ENCODE results near the gene OR5B12. TPM values are rescaled to one million over a fixed set of nuclear protein-coding genes. Genes with fewer than 3 reads are reported as not detected.

The OR5B12 gene
- total and polyA plus RNA-seq, 9 of the 15 experiments (the other 6 are each of a cell fraction or from before 2014, with no cell fraction given), result 0.20 TPM; not detected in 8

DNA sequence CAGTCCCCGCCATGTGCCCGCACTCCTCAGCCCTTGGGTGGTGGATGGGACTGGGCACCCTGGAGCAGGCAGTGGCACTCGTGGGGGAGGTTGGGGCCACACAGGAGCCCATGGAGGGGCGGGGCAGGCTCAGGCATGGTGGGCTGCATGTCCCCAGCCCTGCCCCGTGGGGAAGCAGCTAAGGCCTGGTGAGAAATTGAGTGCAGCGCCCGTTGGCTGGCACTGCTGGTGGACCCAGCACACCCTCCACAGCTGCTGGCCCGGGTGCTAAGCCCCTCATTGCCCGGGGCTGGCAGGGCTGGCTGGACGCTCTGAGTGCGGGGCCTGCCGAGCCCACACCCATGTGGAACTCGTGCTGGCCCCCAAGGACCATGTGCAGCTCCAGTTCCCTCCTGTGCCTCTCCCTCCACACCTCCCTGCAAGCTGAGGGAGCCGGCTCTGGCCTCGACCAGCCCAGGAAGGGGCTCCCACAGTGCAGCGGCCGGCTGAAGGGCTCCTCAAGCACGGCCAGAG lies 51.4 kb downstream of the OR5B12 start:
- ATAC-seq, result no peak
- H2AFZ ChIP-seq (ENCODE audit: low read depth, low read length), result no peak overlapping the region
- H3K4me3 ChIP-seq, result no peak overlapping the region
- in situ Hi-C loops (cut with MboI) (no loop called here), intact Hi-C loops (cut with micrococcal nuclease) (no loop called here)
- H4K20me1 ChIP-seq (replicated peaks; ENCODE audit: control insufficient read depth, insufficient read depth, low read length), result no peaks in the 10 kb centered on the region
- no peaks in the 10 kb centered on the region for H3K4me1 ChIP-seq (replicated peaks in 1 of 2; ENCODE audit: control insufficient read depth in 2 of 2, insufficient read depth in 2 of 2, low read length in 2 of 2)
- BruUV-seq (replicated peaks), result no TSS peak
- FAIRE-seq, result no peak
- WGBS (ENCODE audit: insufficient coverage, low coverage, missing lambda C conversion rate), result 0% methylated on average over 14 of the region's 18 CpGs
- no peak for TF ChIP-seq SETDB1 (IDR thresholded peaks at IDR 0.05; ENCODE audit: low read length)
- TF ChIP-seq FOXJ2 (tag; IDR thresholded peaks at IDR 0.05), result no peak
- TF ChIP-seq JUNB (CRISPR knock-in tag; conservative IDR thresholded peaks at IDR 0.05), result no peak
- TF ChIP-seq SUPT5H (IDR thresholded peaks at IDR 0.05), result no peak
- no peak for TF ChIP-seq SIRT6 (IDR thresholded peaks at IDR 0.05; ENCODE audit: low read depth, low read length)
- no peaks in the 10 kb centered on the region for H3K36me3 ChIP-seq (ENCODE audit: control insufficient read depth, insufficient read depth, low read length)
- H3K9me3 ChIP-seq (replicated peaks; ENCODE audit: control insufficient read depth, insufficient read depth, low read depth, low read length), result no peaks in the 10 kb centered on the region
- no peaks in the 10 kb centered on the region for H3K27me3 ChIP-seq (ENCODE audit: control insufficient read depth in 2 of 2, insufficient read depth in 2 of 2, low read length in 2 of 2)
- ChIA-PET POLR2A (no interaction called here), CTCF (ENCODE audit: low intra/inter-chr PET ratio) (no interaction called here)
- DNase-seq (ENCODE audit: extremely low read depth in 1 of 4, low spot score in 3 of 4), result no peak
- no peak overlapping the region for H3K4me2 ChIP-seq (ENCODE audit: insufficient read depth, low read length)
- H3K9me1 ChIP-seq (ENCODE audit: control insufficient read depth, insufficient read depth, low read length), result no peaks in the 10 kb centered on the region
- no peak overlapping the region for H3K27ac ChIP-seq (ENCODE audit: extremely low read depth, low read depth, low read length)
- no peaks in the 10 kb centered on the region for H3K79me2 ChIP-seq (ENCODE audit: control insufficient read depth, insufficient read depth, low read length)
- H3K9ac ChIP-seq (ENCODE audit: insufficient read depth in 1 of 2, low read depth in 2 of 2, low read length in 2 of 2), result no peak overlapping the region

Other genes with a start within 250 kb of the OR5B12 start
Only the 7 nearest of the 11 such genes appear.
- gene OR10W1, start 174.0 kb downstream of the OR5B12 start, total RNA-seq (2014; rRNA removed), result not detected in 2 replicates
- gene OR10W1, start 174.0 kb downstream of the OR5B12 start, total RNA-seq (2014; rRNA removed; fragmentation: Illumina TruSeq; extraction: Trizol), result not detected in 2 replicates
- not detected in 2 replicates for gene OR10W1, start 174.0 kb downstream of the OR5B12 start, total RNA-seq (2015; rRNA removed; fragmentation: Illumina TruSeq; extraction: Trizol)
- gene OR10W1, start 174.0 kb downstream of the OR5B12 start, total RNA-seq (2021), result not detected in 2 replicates
- not detected in 2 replicates for gene OR10W1, start 174.0 kb downstream of the OR5B12 start, polyA plus RNA-seq (2011; rRNA removed)
- not detected in 2 replicates for gene OR10W1, start 174.0 kb downstream of the OR5B12 start, polyA plus RNA-seq (2014; fragmentation: Illumina TruSeq; extraction: Trizol)
- gene OR10W1, start 174.0 kb downstream of the OR5B12 start, polyA plus RNA-seq (2014; fragmentation: Nextera tagmentation; extraction: Ambion mirVana), result not detected
- not detected in 2 replicates for gene OR10W1, start 174.0 kb downstream of the OR5B12 start, polyA plus RNA-seq (2014; rRNA removed)
- gene OR5B17, start 83.2 kb downstream of the OR5B12 start, total RNA-seq (2014; rRNA removed), result not detected in 2 replicates
- not detected in 2 replicates for gene OR5B17, start 83.2 kb downstream of the OR5B12 start, total RNA-seq (2014; rRNA removed; fragmentation: Illumina TruSeq; extraction: Trizol)
- gene OR5B17, start 83.2 kb downstream of the OR5B12 start, total RNA-seq (2015; rRNA removed; fragmentation: Illumina TruSeq; extraction: Trizol), result not detected in 2 replicates
- gene OR5B17, start 83.2 kb downstream of the OR5B12 start, total RNA-seq (2021), result not detected in 2 replicates
- gene OR5B17, start 83.2 kb downstream of the OR5B12 start, polyA plus RNA-seq (2011; rRNA removed), result not detected in 2 replicates
- not detected in 2 replicates for gene OR5B17, start 83.2 kb downstream of the OR5B12 start, polyA plus RNA-seq (2014; fragmentation: Illumina TruSeq; extraction: Trizol)
- gene OR5B17, start 83.2 kb downstream of the OR5B12 start, polyA plus RNA-seq (2014; fragmentation: Nextera tagmentation; extraction: Ambion mirVana), result not detected
- not detected in 2 replicates for gene OR5B17, start 83.2 kb downstream of the OR5B12 start, polyA plus RNA-seq (2014; rRNA removed)
- gene OR5B3, start 35.4 kb downstream of the OR5B12 start, total RNA-seq (2014; rRNA removed), result not detected in 2 replicates
- gene OR5B3, start 35.4 kb downstream of the OR5B12 start, total RNA-seq (2014; rRNA removed; fragmentation: Illumina TruSeq; extraction: Trizol), result not detected in 2 replicates
- not detected in 2 replicates for gene OR5B3, start 35.4 kb downstream of the OR5B12 start, total RNA-seq (2015; rRNA removed; fragmentation: Illumina TruSeq; extraction: Trizol)
- gene OR5B3, start 35.4 kb downstream of the OR5B12 start, total RNA-seq (2021), result not detected in 2 replicates
- gene OR5B3, start 35.4 kb downstream of the OR5B12 start, polyA plus RNA-seq (2011; rRNA removed), result not detected in 2 replicates
- gene OR5B3, start 35.4 kb downstream of the OR5B12 start, polyA plus RNA-seq (2014; fragmentation: Illumina TruSeq; extraction: Trizol), result not detected in 2 replicates
- not detected for gene OR5B3, start 35.4 kb downstream of the OR5B12 start, polyA plus RNA-seq (2014; fragmentation: Nextera tagmentation; extraction: Ambion mirVana)
- not detected in 2 replicates for gene OR5B3, start 35.4 kb downstream of the OR5B12 start, polyA plus RNA-seq (2014; rRNA removed)
- gene OR5B2, start 14.1 kb downstream of the OR5B12 start, total RNA-seq (2014; rRNA removed), result not detected in 2 replicates
- gene OR5B2, start 14.1 kb downstream of the OR5B12 start, total RNA-seq (2014; rRNA removed; fragmentation: Illumina TruSeq; extraction: Trizol), result not detected in 2 replicates
- gene OR5B2, start 14.1 kb downstream of the OR5B12 start, total RNA-seq (2015; rRNA removed; fragmentation: Illumina TruSeq; extraction: Trizol), result not detected in 2 replicates
- not detected in 2 replicates for gene OR5B2, start 14.1 kb downstream of the OR5B12 start, total RNA-seq (2021)
- gene OR5B2, start 14.1 kb downstream of the OR5B12 start, polyA plus RNA-seq (2011; rRNA removed), result not detected in 2 replicates
- not detected in 2 replicates for gene OR5B2, start 14.1 kb downstream of the OR5B12 start, polyA plus RNA-seq (2014; fragmentation: Illumina TruSeq; extraction: Trizol)
- gene OR5B2, start 14.1 kb downstream of the OR5B12 start, polyA plus RNA-seq (2014; fragmentation: Nextera tagmentation; extraction: Ambion mirVana), result not detected
- not detected in 2 replicates for gene OR5B2, start 14.1 kb downstream of the OR5B12 start, polyA plus RNA-seq (2014; rRNA removed)
- not detected in 2 replicates for gene OR5B21, start 65.9 kb upstream of the OR5B12 start, total RNA-seq (2014; rRNA removed)
- gene OR5B21, start 65.9 kb upstream of the OR5B12 start, total RNA-seq (2014; rRNA removed; fragmentation: Illumina TruSeq; extraction: Trizol), result not detected in 2 replicates
- gene OR5B21, start 65.9 kb upstream of the OR5B12 start, total RNA-seq (2015; rRNA removed; fragmentation: Illumina TruSeq; extraction: Trizol), result not detected in 2 replicates
- not detected in 2 replicates for gene OR5B21, start 65.9 kb upstream of the OR5B12 start, total RNA-seq (2021)
- not detected in 2 replicates for gene OR5B21, start 65.9 kb upstream of the OR5B12 start, polyA plus RNA-seq (2011; rRNA removed)
- gene OR5B21, start 65.9 kb upstream of the OR5B12 start, polyA plus RNA-seq (2014; fragmentation: Illumina TruSeq; extraction: Trizol), result not detected in 2 replicates
- not detected for gene OR5B21, start 65.9 kb upstream of the OR5B12 start, polyA plus RNA-seq (2014; fragmentation: Nextera tagmentation; extraction: Ambion mirVana)
- not detected in 2 replicates for gene OR5B21, start 65.9 kb upstream of the OR5B12 start, polyA plus RNA-seq (2014; rRNA removed)
- 0.73 and 0.94 TPM in 2 replicates for gene LPXN, start 133.6 kb upstream of the OR5B12 start, total RNA-seq (2014; rRNA removed)
- 1.3 and 1.7 TPM in 2 replicates for gene LPXN, start 133.6 kb upstream of the OR5B12 start, total RNA-seq (2014; rRNA removed; fragmentation: Illumina TruSeq; extraction: Trizol)
- gene LPXN, start 133.6 kb upstream of the OR5B12 start, total RNA-seq (2015; rRNA removed; fragmentation: Illumina TruSeq; extraction: Trizol), result 2.0 and 2.4 TPM in 2 replicates
- 1.7 and 1.8 TPM in 2 replicates for gene LPXN, start 133.6 kb upstream of the OR5B12 start, total RNA-seq (2021)
- gene LPXN, start 133.6 kb upstream of the OR5B12 start, polyA plus RNA-seq (2011; rRNA removed), result 2.7 and 3.1 TPM in 2 replicates
- gene LPXN, start 133.6 kb upstream of the OR5B12 start, polyA plus RNA-seq (2014; fragmentation: Illumina TruSeq; extraction: Trizol), result 2.0 and 2.2 TPM in 2 replicates
- gene LPXN, start 133.6 kb upstream of the OR5B12 start, polyA plus RNA-seq (2014; fragmentation: Nextera tagmentation; extraction: Ambion mirVana), result 1 to 10 TPM; 2.0 to 3.1 TPM
- 1.1 and 2.2 TPM in 2 replicates for gene LPXN, start 133.6 kb upstream of the OR5B12 start, polyA plus RNA-seq (2014; rRNA removed)
- 33.3 and 33.4 TPM in 2 replicates for gene ZFP91, start 136.8 kb upstream of the OR5B12 start, total RNA-seq (2014; rRNA removed)
- 46.4 and 52.1 TPM in 2 replicates for gene ZFP91, start 136.8 kb upstream of the OR5B12 start, total RNA-seq (2014; rRNA removed; fragmentation: Illumina TruSeq; extraction: Trizol)
- gene ZFP91, start 136.8 kb upstream of the OR5B12 start, total RNA-seq (2015; rRNA removed; fragmentation: Illumina TruSeq; extraction: Trizol), result 54.2 and 56.7 TPM in 2 replicates
- gene ZFP91, start 136.8 kb upstream of the OR5B12 start, total RNA-seq (2021), result 42.9 and 47.3 TPM in 2 replicates
- 25.8 and 34.0 TPM in 2 replicates for gene ZFP91, start 136.8 kb upstream of the OR5B12 start, polyA plus RNA-seq (2011; rRNA removed)
- gene ZFP91, start 136.8 kb upstream of the OR5B12 start, polyA plus RNA-seq (2014; fragmentation: Illumina TruSeq; extraction: Trizol), result 47.5 and 58.3 TPM in 2 replicates
- gene ZFP91, start 136.8 kb upstream of the OR5B12 start, polyA plus RNA-seq (2014; fragmentation: Nextera tagmentation; extraction: Ambion mirVana), result 10 to 100 TPM; 17.6 to 25.9 TPM
- gene ZFP91, start 136.8 kb upstream of the OR5B12 start, polyA plus RNA-seq (2014; rRNA removed), result 32.5 and 32.8 TPM in 2 replicates